Measurements from ENCODE around the gene TXNL1. TPM values are rescaled to one million over a fixed set of nuclear protein-coding genes. Genes with fewer than 3 reads are reported as not detected.

Gene TXNL1
- polyA plus RNA-seq, 3 donors from 2014 or later: 55.7 to 58.8 (median 57.5) TPM

DNA sequence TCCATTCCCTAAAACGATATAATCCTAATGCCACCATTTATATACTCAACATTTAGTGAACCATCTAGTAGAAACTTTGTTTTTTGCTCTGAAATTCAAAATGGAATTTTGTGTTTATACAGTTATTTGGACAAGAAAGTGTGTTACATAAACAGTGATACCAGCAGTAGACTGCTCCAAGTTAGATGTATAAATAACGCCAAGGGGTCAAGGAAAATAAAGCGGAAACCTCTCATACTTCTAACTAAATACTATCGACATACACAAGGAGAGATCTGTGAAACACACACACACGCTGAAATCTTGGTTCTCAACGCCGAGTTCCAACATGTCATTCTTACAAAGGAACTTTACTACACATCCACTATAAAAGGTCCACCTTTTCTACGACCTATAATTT, 1.2 kb downstream of the TXNL1 start:
- H3K9me3 Mint-ChIP-seq: no peaks in the 10 kb centered on the region
- H3K4me3 Mint-ChIP-seq: peak overlapping the region; percentile 89 to 99 (median 92)
- H3K27me3 Mint-ChIP-seq (ENCODE audit: low read depth in 3 of 3): peaks cover 10 to 16% (median 13%) of the 10 kb centered on the region in 3 donors
- DNase-seq: no peak
- H3K4me1 Mint-ChIP-seq: peaks cover 53 to 69% of the 10 kb centered on the region in 2 donors
- peak overlapping the region; percentile 94 to 100 (median 98) for H3K27ac Mint-ChIP-seq
- peaks cover 0 to 7% (median 0%) of the 10 kb centered on the region in 3 donors for H3K36me3 Mint-ChIP-seq

DNA sequence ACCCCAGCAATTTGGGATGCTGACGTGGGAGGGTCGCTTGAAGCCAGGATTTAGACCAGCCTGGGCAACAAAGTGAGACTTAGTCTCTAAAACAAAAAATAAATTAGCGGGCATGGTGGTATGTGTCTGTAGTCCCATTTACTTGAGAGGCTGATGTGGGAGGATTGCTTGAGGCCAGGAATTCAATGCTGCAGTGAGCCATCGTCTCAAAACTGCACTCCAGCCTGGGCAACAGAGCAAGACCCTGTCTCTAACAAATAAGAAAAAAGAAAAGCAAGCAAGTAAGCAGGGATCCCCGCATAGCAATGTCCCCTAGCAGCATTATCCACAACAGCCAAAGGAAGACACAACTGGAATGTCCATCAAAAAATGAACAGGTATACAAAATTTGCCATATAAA, 3.4 kb downstream of the TXNL1 start:
- peak overlapping the region in 5 of 6 donors; percentile 4 to 67 (median 34) for H3K27ac Mint-ChIP-seq
- DNase-seq: no peak
- H3K27me3 Mint-ChIP-seq (ENCODE audit: low read depth in 3 of 3): peaks cover 10 to 16% (median 13%) of the 10 kb centered on the region in 3 donors
- peaks cover 0 to 7% (median 0%) of the 10 kb centered on the region in 3 donors for H3K36me3 Mint-ChIP-seq
- H3K4me1 Mint-ChIP-seq: peaks cover 59 to 87% of the 10 kb centered on the region in 2 donors
- H3K9me3 Mint-ChIP-seq: no peaks in the 10 kb centered on the region
- H3K4me3 Mint-ChIP-seq: peak overlapping the region in 1 of 5 donors; percentile 46

DNA sequence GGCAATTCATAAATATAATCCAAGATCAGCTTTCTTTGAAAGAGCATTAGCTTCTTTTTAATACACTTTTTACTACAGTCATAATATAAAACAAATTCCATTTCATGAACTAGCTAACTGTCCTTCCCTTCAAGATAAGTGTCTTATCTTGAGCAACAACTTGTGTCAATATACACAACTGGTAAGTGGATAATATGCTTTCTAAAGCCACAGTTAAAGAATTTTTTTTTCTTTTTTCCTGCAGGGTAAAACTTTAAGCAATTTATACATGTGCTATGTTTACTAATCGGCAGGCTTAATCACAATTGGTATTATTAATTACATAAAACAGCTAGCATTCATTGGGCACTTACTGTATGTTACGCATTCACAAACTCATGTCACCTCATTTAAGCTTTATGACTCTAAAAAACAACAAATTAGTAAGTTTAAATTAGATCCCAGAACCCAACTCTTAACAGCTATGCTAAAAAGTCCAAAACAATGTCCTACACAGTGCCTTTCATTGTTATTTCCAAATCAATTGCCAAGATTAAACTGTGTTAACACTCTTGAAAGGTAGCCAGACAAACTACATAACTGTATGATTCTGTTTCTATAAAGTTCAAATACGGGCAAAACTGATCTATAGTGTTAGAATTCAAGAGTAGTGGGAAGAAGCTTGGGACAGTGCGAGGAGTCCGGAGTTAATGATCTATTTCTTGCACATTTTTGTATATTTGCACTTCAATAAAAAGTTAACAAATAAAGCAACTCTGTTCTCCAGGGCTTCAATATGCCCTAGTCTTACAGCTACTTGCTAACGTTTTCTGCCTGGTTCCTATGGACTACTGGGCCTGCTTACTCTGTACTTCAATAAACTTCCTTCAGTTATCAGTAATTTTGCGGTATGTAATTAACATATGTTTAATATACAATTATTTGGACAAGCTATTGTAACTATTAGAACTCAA, 6.0 kb downstream of the TXNL1 start:
- no peaks in the 10 kb centered on the region for H3K27me3 Mint-ChIP-seq (ENCODE audit: low read depth in 3 of 3)
- H3K27ac Mint-ChIP-seq: no peak overlapping the region
- DNase-seq: no peak
- H3K4me1 Mint-ChIP-seq: peaks cover 58 to 91% of the 10 kb centered on the region in 2 donors
- no peaks in the 10 kb centered on the region for H3K9me3 Mint-ChIP-seq
- peaks cover 0 to 7% (median 0%) of the 10 kb centered on the region in 3 donors for H3K36me3 Mint-ChIP-seq
- no peak overlapping the region for H3K4me3 Mint-ChIP-seq

DNA sequence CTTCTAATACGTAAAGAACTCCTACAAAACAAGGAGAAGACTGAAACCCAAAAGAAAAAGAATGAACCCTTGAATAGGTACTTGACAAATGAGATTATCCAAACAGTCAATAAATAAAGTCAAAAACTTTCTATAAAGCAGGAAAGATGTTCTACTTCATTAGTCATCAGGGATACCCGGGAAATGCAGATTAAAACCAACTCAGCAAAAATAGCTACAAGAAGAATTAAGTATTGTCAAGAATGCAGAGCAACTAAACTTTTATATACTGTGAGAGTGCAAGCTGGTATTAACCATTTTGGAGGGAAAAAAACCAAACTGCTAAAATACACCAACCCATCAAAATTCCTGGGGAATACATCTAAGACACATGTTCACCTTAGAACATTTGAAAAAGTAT, 10.4 kb downstream of the TXNL1 start:
- Mint-ChIP-seq H3K4me3 (no peak overlapping the region), H3K9me3 (no peaks in the 10 kb centered on the region), H3K27ac (no peak overlapping the region), H3K4me1 (peaks cover 37 to 83% of the 10 kb centered on the region in 2 donors), H3K27me3 (ENCODE audit: low read depth in 3 of 3) (no peaks in the 10 kb centered on the region), H3K36me3 (peaks cover 0 to 4% (median under 1%) of the 10 kb centered on the region in 3 donors)
- DNase-seq: no peak

DNA sequence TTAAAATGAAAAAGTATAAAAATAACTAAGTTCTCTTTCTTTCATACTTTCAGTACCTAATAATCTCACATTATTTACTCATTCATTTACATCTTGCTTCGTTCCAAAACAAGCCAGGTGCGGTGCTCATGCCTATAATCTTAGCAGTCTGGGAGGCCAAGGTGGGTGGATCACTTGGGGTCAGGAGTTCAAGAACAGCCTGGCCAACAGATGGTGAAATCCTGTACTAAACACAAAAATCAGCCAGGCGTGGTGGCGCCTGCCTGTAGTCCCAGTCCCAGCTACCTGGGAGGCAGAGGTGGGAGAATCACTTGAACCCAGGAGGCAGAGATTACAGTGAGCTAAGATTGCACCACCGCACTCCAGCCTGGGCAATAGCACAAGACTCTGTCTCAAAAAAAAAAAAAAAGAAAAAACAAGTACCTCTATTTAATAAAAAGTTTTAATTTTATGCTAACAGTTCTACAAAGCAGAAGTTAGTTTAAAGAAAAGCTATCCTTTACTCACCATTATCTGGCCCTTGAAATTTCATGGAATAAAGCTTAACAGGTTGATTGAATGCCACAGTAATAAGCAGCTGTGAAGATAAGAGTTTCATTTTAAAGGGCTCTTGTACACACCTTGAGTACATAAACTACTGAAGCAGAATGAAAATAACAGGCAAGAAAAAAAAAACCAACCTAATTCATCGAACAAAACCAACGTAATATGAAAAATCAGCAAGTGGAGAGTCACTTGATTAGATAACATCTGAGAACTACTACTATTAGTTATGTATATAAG, 22.5 kb downstream of the TXNL1 start:
- H3K4me1 Mint-ChIP-seq: peaks cover 0 to 19% of the 10 kb centered on the region in 2 donors
- H3K4me3 Mint-ChIP-seq: no peak overlapping the region
- H3K9me3 Mint-ChIP-seq: no peaks in the 10 kb centered on the region
- peaks cover 15 to 53% (median 33%) of the 10 kb centered on the region in 3 donors for H3K36me3 Mint-ChIP-seq
- DNase-seq: no peak
- H3K27ac Mint-ChIP-seq: peak overlapping the region in 1 of 6 donors; percentile 28
- peaks cover 0 to 1% (median 0%) of the 10 kb centered on the region in 3 donors for H3K27me3 Mint-ChIP-seq (ENCODE audit: low read depth in 3 of 3)

DNA sequence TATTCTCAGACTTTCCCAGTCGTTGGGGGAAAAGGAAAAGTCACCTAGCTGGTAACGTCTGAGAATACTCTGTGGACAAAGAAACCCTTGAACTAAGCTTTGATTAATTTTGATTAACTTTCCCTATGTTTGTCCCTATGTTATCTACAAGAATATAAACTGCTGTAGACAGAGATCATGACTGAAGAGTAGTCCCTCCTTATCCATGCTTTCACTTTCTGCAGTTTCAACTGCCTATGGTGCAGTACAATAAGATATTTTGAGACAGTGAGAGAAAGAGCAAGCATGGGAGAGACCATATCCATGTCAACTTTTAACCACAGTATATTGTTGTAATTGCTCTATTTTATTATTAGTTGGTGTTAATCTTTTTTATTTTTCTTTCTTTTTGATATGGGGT, 31.8 kb downstream of the TXNL1 start:
- Mint-ChIP-seq H3K4me1 (peaks cover 0 to 5% of the 10 kb centered on the region in 2 donors), H3K27ac (peak overlapping the region in 4 of 6 donors; percentile 12 to 48 (median 20)), H3K27me3 (ENCODE audit: low read depth in 3 of 3) (peaks cover 0 to 4% (median 0%) of the 10 kb centered on the region in 3 donors), H3K4me3 (no peak overlapping the region), H3K9me3 (no peaks in the 10 kb centered on the region), H3K36me3 (peaks cover 7 to 19% (median 16%) of the 10 kb centered on the region in 3 donors)
- DNase-seq: no peak

DNA sequence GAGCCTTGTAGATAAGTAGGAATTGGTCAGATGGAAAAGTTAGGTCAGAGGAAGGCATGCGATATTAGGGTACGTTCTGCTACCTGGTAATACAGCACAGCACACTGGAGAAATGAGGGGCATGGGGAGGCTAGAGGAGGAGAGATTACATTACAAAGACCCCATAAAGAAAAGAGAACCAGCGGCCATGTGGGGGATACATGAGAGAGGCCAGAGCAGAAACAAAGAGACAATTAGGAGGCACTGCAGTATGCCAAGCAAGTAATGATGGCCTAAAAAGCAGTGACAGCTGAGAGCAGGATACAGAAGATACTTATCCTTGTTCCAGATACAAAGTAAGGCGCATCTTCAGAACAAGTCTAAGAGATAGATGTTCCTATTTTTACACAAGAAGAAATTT, 40.0 kb downstream of the TXNL1 start:
- H3K4me3 Mint-ChIP-seq: no peak overlapping the region
- no peaks in the 10 kb centered on the region for H3K36me3 Mint-ChIP-seq
- H3K27me3 Mint-ChIP-seq (ENCODE audit: low read depth in 3 of 3): peaks cover 0 to 3% (median 0%) of the 10 kb centered on the region in 3 donors
- DNase-seq: no peak
- H3K4me1 Mint-ChIP-seq: no peaks in the 10 kb centered on the region
- H3K27ac Mint-ChIP-seq: no peak overlapping the region
- peaks cover 0 to 2% (median 0%) of the 10 kb centered on the region in 6 donors for H3K9me3 Mint-ChIP-seq

DNA sequence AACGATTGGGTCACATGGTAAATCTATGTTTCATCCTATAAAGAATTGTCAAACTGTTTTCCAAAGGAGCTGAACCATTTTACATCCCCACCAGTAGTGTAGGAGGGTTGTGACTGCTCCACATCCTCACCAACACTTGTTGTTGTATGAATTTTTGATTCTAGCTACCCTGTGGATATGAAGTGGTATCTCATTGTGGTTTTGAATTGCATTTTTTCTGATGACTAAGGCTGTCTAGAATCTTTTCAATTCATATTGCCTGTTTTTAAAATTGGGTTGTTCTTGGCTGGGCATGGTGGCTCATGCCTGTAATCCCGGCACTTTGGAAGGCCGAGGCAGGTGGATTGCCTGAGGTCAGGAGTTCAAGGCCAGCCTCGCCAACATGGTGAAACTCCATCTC, 44.5 kb downstream of the TXNL1 start:
- Mint-ChIP-seq H3K4me1 (no peaks in the 10 kb centered on the region), H3K4me3 (no peak overlapping the region), H3K27me3 (ENCODE audit: low read depth in 3 of 3) (peaks cover 0 to 3% (median 2%) of the 10 kb centered on the region in 3 donors), H3K9me3 (peaks cover 0 to 2% (median 0%) of the 10 kb centered on the region in 6 donors), H3K27ac (no peak overlapping the region), H3K36me3 (no peaks in the 10 kb centered on the region)
- DNase-seq: no peak

DNA sequence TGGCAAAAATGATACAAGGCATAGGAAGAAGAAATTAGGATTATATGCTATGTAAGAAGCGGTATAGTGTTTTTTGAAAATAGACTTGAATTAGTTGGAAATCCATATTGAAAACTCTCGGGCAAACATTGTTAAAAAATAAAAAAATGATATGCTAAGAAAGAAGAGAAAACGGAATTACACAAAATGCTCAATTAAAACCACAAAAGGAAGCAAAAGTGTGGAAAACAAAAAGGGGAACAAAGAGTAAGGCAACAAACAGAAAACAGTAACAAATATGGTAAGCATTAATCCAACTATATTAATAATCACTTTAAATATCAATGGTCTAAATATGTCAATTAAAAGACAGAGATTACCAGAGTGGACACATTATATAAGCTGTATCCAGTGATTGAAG, 58.4 kb downstream of the TXNL1 start:
- Mint-ChIP-seq H3K4me3 (no peak overlapping the region), H3K27me3 (ENCODE audit: low read depth in 3 of 3) (peaks cover 0 to 8% (median 4%) of the 10 kb centered on the region in 3 donors), H3K36me3 (no peaks in the 10 kb centered on the region), H3K9me3 (no peaks in the 10 kb centered on the region), H3K27ac (no peak overlapping the region), H3K4me1 (no peaks in the 10 kb centered on the region)
- DNase-seq: no peak

DNA sequence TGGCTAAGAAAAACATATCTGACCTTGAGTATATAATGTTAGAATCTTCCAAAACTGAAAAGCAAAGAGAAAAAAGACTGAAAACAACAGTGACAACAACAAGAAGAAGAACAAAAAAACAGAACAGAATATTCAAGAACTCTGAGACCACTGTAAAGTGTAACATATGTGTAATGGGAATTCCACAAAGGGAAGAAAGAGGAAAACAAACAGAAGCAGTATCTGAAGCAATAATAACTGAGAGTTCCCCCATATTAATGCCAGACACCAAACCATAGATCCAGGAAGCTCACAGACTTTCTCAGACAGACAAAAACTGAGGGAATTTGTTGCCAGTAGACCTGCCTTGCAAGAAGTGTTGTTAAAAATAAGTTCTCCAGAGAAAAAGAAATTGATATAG, 58.9 kb downstream of the TXNL1 start:
- Mint-ChIP-seq H3K4me3 (no peak overlapping the region), H3K36me3 (no peaks in the 10 kb centered on the region), H3K27me3 (ENCODE audit: low read depth in 3 of 3) (peaks cover 0 to 8% (median 4%) of the 10 kb centered on the region in 3 donors), H3K9me3 (no peaks in the 10 kb centered on the region), H3K4me1 (no peaks in the 10 kb centered on the region), H3K27ac (no peak overlapping the region)
- no peak for DNase-seq

DNA sequence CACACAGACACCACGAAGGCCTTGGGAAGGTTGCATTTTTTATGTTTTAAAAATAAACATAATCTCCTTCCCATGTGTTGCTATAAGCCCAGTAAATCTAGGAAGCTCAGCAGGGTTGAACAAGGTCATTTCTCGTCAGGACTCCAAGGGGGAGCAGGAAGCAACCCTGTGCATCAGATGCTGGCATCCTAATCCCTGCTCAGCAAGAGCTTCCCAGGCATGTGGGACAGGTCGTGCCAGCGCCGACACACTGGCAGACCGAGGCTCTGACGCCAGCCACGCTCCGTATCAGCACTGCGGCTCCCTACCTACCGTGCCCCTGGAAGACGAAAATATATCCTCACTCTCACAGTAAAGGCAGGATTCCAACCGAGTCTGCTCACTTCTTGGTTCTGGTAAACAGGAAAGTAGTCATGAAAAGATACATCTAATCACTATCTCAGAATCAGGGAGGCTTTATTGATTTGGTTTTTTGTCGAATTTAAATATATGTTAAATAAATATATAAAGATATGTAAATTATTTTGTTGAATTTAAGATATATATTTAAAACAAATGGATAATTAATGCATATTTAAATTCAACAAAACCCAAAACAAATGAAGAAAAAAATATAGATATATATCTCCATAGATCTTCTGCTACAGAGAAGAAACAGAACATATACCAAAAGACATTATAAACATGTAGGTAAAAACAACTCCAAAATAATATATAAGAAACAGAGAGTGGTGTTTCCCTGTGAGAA, 61.4 kb downstream of the TXNL1 start:
- DNase-seq: no peak
- Mint-ChIP-seq H3K9me3 (no peaks in the 10 kb centered on the region), H3K4me1 (peaks cover 4 to 9% of the 10 kb centered on the region in 2 donors), H3K4me3 (no peak overlapping the region), H3K36me3 (no peaks in the 10 kb centered on the region), H3K27me3 (ENCODE audit: low read depth in 3 of 3) (peaks cover 2 to 6% (median 3%) of the 10 kb centered on the region in 3 donors), H3K27ac (no peak overlapping the region)

DNA sequence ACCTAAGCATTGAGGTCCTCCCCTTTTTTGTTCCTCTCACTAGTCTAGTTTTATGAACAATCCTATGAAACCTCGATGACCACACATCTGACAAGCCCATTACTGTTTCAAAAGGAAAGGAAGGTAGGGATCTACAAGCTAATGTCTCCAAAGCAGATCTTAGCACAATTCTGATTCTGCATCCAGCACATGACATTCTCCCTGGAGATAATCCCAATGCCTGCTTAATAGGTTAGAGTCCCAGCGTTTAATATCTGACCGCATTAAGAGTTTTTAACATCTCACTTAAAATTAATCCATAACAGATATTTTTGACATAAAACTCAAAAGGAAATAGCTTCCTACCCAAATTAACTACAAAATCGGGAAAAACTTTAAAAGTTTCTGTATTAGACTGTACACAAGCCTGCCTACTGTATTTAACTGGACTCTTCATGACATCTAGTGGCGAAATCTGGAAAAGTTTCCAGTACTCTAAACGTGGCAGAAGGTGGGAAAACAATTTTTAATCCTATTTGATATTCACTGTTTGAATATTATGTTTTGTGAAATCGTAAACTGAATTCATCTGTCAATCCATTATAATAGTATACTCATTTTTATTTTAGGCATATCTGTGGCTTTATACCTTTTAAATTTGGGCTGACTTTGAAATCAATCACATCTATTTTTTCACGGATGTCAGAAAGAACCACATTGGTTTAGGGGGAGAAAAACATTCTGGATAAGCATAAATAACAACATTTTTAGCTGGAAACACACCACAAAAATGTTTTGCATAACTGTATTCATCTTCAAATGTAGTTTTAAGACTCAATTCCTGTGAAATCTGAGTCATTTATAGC, 62.4 kb downstream of the TXNL1 start:
- H3K27me3 Mint-ChIP-seq (ENCODE audit: low read depth in 3 of 3): peaks cover 2 to 8% (median 3%) of the 10 kb centered on the region in 3 donors
- peaks cover 4 to 9% of the 10 kb centered on the region in 2 donors for H3K4me1 Mint-ChIP-seq
- no peaks in the 10 kb centered on the region for H3K9me3 Mint-ChIP-seq
- no peak overlapping the region for H3K27ac Mint-ChIP-seq
- DNase-seq: peak; percentile 11 to 22 (median 19)
- H3K36me3 Mint-ChIP-seq: no peaks in the 10 kb centered on the region
- H3K4me3 Mint-ChIP-seq: no peak overlapping the region
